CD4-positive, alpha-beta T cell treated with Interleukin-2 at 100 ng/mL for 4 hours (primary cell): ENCODE results near the gene RDH16.
"Not testable (repeated sequence)": the region's sequence is repeated elsewhere in the genome, so short reads cannot be mapped to it uniquely, and the experiment has no call there.

ENCODE experiments used
- DNase-seq: peaks from one replicate; pipeline ENCODE4 v3.0.0-alpha.2; 2020; ENCODE audit warnings: low spot score

RDH16 gene

DNA sequence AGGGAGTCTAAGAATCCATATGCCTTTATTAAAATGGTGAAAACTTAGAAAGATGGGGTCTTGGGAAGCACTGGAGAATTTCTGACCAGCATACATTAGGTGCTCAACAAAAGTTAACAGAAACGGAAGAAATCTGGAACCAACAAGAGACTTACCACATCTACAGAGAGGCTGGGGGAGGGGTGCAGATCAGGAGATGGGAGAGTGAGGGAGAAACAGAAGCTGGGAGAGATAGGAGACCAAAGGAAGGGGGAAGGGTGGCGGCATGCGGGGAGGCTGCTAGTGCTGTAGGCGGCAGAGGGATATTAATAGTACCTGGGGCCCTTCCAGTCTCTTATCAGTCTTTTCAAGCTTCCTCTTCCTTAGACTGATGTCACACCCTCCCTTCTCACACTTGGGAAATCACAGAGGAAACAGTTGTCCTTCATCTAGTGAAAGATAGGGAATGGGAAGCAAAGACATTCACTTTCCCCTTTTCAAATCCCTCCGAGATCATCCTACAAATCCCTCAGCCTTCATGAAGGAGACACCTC lies 30.9 kb upstream of the RDH16 start:
- DNase-seq, result no peak

DNA sequence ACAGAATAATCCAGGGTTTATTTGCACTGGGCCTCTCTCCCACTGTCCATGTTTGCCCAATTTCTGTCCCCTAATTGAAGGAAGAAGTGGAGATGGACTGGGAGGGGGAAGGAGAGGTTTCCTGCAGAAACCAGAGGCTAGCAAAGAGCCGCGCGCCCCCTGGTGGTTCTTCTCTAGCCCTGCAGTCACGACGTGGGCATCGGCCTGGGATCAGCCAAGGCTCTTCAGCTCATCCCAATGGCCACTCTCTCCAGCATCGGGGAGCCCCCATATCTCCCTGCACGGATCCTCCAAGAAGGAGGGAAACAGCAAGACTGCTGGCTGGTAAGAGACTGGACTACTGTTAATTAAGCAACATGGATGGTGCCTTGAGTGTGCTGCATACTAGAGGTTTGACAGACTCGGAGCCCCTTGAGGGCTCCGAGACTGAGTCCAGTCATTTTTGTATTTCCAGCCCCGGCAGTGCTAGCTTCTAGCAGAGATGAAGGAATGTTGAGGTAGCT lies 30.2 kb upstream of the RDH16 start:
- peak; percentile 68 for DNase-seq

DNA sequence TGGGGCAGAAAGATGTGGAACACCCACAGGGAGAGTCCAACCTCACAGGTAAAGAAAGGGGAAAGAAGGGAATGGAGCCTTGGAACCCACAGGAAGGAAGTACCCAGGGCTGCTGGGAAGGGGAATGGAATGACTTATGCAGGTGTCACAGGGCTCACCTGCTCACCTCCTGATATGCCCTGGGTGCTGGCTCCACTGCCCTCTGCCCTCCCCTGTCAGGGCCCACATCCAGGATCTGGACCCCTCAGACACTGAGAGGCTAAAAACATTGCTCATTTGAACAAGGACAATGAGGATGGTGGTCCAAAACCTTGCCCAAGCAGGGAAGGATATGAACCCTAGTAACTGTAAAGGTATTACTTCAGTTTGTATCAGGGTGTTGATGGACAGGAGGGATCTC lies 29.6 kb upstream of the RDH16 start:
- no peak for DNase-seq

DNA sequence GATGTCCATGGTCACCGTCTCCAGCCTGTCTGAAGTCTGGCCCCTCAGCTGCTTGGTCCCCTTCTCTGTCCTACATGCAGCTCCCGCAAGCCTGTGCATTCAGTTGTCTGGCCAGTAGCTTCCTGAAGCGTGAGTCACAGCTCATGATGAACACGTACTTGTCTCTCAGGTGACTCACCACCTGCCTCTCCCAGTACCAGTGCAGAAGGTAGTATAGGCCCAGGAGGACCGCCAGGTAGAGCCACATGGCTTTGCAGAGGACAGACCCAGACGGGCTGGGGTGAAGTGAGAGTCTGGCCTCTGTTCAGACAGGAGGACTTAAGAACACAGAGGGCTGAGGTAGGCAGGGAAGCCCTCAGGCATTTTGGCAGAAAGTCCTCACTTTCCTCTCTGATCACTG lies 28.3 kb upstream of the RDH16 start:
- not testable (repeated sequence) for DNase-seq

DNA sequence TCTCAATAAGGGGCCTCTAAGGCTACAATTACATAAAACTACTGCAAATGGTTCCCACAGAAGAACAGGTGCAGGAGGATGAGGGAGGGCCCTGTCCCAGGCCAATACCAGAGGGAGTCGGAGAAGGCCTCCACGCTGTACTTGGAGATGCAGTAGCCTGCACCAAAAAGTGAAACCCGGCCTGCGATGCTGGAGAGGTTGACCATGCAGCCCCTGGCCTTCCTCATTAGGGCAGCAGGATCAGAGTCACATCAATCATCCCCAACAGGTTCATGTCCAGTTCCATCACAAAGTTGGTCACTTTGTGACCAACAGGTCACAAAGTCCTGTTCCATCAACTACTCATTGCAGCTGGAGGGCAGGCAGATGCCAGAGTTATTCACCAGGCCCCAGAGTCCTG lies 26.0 kb upstream of the RDH16 start:
- DNase-seq, result no peak

DNA sequence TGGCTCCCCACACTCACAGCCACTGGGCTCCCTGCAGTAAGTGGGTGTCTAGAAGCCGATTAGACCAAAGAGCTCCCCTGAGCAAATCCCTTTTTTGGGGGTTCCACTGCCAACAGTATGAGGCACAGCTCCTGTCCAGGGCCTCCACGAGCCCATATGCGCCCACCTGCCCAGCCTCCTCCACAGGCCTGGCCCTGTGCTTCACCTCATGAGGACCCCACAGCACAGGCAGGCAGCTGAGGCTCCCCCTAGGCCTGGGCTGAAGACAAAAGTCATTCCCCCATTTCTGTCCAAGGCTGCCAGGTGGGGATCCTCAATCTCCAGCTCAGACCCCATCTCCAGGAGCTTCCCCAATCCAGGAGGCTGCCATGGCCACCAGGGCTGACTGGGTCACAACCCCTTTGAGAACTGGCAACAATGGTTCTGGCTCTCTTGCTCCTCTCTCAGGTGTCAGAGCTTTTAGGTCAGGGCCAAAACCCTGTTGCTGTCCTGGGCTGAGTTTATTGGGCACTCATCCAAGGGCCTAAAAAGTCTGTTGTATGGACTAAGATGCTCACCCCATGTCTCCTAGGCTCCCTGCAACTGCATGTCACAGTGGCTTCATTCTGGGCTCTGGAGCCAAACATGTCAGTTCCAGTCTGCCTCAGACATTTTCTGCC lies 25.3 kb upstream of the RDH16 start:
- DNase-seq, result not testable (repeated sequence)

DNA sequence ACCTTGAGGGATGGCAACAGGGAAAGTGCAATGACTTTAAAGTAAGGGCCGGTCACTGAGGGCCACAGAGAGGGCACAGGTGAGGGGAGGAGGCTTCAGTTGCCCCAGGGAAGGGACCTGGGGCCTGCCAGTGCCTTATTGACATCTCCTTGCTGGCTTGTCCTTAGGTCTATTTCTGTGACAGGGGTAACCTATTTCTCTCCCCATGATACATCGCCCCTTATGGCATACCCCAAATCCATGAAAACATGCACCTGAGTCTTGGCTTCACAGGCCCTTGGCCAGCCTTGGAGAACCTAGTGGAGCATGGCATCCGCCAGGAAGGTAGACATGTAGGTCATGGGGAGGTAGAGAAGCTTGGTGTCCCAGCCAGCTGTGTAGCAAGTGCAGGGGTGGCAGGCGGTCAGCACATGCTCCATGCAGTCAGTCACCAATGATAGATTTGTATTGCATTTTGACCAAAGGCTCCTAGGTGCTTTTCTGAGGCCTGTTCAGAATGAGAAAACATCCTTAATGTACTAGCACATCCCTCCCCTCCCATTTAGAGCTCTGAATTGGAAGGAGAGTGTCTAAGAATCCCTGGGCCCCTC lies 23.6 kb upstream of the RDH16 start:
- DNase-seq, result no peak

DNA sequence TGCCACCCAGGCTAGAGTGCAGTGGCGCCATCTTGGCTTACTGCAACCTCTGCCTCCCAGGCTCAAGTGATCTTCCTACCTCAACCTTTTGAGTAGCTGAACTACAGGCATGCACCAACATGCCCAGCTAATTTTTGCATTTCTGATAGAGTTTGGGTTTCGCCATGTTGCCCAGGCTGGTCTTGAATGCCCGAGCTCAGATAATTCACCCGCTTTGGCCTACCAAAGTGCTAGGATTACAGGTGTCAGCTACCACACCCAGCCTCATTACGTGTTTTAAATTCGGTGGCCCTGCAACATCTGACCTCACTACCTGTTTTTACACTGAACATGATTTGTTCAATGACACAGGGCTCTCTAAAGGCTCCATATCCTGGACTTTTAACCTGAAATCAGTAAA lies 22.9 kb upstream of the RDH16 start:
- DNase-seq, result no peak

DNA sequence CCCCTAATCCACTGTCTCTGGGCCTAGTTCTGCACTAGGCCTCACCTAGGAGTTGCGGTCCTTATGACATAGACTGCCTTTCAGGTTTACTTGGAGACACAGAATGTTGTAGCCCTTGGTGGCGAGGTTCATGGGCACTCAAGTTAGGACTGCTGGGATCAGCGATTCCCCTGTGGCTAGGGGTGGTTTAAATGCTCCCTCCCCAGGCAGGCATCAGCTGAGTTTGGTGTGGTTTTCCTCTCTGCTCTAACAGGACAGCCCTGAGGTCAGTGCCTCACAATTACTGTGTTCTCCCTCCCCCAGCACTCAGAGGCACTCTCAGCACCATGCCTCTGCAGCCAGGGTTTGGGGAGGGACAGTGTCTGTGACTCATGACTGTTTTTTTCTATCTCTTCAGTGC lies 22.2 kb upstream of the RDH16 start:
- DNase-seq, result no peak

DNA sequence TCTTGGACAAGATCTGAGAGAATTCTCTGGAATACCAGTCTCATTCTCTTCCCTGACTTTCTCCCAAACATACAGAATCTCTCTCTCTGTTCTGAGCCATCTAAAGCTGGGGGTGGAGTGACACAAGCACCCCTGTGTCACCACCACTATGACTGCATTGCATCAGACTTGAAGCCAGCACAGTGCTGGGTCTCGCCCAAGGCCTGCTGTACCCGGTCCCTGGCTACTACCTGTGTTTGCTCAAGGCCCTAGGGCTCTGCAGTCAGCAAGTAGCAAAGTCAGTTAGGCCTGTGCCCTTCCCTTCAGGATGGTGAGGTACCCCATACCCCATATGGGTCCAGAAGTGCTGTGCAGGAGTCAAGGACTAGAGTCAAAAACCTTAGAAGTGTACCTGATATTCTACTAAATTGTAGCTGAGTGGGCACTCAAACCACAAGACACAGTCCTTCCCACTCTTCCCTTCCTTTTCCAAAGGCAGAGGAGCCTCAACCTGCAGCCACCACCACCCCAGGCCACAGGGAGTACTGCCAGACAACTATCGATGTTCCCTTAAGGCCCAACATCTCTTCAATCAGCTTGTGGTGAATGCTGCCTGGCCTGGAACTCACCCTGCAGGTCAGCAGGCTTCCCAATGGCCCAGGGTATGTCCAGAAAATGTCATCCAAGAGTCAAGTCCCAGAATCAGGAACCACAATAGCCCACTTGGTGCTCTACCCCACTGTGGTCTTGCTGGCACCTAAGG lies 21.2 kb upstream of the RDH16 start:
- no peak for DNase-seq

DNA sequence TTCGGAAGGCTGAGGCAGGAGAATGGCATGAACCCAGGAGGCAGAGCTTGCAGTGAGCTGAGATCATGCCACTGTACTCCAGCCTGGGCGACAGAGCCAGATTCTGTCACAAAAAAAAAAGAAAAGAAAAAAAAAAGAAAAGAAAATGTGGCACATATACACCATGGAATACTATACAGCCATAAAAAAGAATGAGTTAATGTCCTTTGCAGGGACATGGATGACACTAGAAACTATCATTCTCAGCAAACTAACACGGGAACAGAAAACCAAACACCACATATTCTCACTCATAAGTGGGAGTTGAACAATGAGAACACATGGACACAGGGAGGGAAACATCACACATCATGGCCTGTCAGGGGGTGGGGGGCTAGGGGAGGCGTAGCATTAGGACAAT lies 20.0 kb upstream of the RDH16 start:
- not testable (repeated sequence) for DNase-seq

DNA sequence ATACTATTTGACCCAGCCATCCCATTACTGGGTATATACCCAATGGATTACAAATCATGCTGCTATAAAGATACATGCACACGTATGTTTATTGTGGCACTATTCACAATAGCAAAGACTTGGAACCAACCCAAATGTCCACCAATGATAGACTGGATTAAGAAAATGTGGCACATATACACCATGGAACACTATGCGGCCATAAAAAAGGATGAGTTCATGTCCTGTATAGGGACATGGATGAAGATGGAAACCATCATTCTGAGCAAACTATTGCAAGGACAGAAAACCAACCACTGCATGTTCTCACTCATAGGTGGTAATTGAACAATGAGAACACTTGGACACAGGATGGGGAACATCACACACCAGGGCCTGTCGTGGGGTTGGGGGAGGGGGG lies 16.8 kb upstream of the RDH16 start:
- not testable (repeated sequence) for DNase-seq

DNA sequence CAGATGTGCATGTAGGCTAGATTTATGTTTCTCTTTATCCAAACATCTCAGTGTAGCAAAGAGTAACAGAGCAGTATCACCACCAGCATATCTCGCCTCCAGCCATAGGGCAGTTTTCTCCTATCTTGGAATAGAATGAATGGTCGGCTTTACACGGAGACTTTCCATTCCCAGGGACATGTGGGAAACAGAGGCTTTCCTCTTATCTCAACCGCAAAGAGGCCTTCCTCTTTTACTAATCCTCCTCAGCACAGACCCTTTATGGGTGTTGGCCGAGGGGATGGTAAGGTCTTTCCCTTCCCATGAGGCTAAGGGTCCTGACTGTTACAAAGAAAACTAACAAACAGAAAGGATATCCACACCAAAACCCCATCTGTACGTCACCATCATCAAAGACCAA lies 11.5 kb upstream of the RDH16 start:
- DNase-seq, result not testable (repeated sequence)

DNA sequence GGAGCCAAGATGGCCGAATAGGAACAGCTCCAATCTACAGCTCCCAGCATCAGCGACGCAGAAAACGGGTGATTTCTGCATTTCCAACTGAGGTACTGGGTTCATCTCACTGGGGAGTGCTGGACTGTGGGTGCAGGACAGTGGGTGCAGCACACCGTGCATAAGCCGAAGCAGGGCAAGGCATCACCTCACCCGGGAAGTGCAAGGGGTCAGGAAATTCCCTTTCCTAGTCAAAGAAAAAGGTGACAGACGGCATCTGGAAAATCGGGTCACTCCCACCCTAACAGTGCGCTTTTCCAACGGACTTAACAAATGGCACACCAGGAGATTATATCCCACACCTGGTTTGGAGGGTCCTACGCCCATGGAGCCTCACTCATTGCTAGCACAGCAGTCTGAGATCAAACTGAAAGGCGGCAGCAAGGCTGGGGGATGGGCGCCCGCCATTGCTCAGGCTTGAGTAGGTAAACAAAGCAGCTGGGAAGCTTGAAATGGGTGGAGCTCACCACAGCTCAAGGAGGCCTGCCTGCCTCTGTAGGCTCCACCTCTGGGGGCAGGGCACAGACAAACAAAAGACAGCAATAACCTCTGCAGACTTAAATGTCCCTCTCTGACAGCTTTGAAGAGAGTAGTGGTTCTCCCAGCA lies 8.7 kb upstream of the RDH16 start:
- DNase-seq, result not testable (repeated sequence)

DNA sequence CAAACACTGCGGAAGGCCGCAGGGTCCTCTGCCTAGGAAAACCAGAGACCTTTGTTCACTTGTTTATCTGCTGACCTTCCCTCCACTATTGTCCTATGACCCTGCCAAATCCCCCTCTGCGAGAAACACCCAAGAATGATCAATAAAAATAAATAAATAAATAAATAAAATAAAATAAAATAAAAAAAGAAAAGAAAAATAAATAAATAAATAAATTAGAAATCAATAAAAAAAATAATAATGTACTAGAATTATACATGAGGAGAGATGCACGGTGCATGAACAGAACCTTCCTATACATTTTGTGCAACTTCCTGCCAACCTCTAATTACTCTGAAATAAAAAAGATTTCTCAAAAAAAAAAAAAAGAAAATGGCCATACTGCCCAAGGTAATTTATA lies 7.7 kb upstream of the RDH16 start:
- not testable (repeated sequence) for DNase-seq

DNA sequence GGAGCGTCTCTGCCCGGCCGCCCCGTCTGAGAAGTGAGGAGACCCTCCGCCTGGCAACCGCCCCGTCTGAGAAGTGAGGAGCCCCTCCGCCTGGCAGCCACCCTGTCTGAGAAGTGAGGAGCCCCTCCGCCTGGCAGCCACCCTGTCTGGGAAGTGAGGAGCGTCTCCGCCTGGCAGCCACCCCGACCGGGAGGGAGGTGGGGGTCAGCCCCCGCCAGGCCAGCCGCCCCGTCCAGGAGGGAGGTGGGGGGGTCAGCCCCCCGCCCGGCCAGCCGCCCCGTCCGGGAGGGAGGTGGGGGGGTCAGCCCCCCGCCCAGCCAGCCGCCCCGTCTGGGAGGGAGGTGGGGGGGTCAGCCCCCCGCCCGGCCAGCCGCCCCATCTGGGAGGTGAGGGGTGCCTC lies 6.1 kb upstream of the RDH16 start:
- DNase-seq, result not testable (repeated sequence)

DNA sequence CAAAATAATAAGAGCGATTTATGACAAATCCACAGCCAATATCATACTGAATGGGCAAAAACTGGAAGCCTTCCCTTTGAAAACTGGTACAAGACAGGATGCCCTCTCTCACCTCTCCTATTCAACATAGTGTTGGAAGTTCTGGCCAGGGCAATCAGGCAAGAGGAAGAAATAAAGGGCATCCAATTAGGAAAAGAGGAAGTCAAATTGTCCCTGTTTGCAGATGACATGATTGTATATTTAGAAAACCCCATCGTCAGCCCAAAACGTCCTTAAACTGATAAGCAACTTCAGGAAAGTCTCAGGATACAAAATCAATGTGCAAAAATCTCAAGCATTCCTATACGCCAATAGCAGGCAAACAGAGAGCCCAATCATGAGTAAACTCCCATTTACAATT lies 4.8 kb upstream of the RDH16 start:
- not testable (repeated sequence) for DNase-seq

DNA sequence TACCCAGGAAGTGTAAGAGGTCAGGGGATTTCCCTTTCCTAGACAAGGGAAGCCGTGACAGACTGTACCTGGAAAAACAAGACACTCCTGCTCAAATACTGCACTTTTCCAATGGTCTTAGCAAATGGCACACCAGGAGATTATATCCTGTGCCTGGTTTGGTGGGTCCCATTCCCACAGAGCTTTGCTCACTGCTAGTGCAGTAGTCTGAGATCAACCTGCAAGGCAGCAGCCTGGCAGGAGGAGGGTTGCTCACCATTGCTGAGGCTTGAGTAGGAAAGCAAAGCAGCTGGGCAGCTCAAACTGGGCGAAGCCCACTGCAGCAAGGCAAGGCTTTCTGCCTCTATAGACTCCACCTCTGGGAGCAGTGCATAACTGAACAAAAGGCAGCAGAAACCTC lies 1.0 kb upstream of the RDH16 start:
- DNase-seq, result no peak

DNA sequence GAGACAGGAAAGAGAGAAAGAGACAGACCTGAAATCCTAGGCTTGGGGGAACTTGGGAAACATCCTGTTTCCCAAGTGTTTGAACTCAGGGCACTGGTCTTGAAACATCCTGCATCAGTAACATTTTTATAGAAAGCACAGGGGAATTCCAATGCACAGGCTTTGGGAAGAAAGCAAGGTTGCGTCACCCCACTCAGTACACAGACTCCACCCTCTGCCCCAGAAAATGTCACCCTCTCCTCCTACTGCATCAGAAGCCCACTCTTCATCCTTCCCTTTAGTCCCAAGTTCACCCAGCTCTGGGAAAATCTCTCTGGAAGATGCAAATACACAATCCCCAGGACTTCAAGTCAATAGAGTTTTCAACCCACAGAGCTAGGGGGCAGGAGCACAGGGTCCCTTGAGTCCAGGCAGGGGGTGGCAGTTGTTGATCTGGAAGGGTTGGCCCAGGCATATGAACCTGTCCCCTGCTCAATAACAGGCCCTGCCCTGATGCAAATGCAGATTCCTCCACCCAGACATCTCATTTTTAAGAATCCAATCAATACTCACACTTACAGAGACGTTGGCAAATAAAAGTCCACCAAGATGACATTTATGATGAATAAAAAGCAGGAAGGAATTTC lies 1.7 kb downstream of the RDH16 start:
- no peak for DNase-seq

DNA sequence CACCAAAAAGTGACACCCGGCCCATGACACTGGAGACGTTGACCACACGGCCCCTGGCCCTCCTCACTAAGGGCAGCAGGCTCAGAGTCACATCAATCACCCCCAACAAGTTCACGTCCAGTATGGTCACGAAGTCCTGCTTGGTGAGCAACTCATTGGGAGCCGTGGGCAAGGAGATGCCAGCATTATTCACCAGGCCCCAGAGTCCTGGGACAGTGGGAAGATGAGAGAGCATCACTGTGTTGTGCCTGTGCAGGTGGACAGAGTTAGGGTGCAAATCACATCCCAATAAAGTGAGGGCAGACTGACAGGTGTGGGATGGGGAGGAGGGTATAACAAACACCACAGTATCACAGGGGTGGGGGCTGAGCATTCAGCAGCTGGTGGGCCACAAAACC lies 2.5 kb downstream of the RDH16 start:
- DNase-seq, result no peak

DNA sequence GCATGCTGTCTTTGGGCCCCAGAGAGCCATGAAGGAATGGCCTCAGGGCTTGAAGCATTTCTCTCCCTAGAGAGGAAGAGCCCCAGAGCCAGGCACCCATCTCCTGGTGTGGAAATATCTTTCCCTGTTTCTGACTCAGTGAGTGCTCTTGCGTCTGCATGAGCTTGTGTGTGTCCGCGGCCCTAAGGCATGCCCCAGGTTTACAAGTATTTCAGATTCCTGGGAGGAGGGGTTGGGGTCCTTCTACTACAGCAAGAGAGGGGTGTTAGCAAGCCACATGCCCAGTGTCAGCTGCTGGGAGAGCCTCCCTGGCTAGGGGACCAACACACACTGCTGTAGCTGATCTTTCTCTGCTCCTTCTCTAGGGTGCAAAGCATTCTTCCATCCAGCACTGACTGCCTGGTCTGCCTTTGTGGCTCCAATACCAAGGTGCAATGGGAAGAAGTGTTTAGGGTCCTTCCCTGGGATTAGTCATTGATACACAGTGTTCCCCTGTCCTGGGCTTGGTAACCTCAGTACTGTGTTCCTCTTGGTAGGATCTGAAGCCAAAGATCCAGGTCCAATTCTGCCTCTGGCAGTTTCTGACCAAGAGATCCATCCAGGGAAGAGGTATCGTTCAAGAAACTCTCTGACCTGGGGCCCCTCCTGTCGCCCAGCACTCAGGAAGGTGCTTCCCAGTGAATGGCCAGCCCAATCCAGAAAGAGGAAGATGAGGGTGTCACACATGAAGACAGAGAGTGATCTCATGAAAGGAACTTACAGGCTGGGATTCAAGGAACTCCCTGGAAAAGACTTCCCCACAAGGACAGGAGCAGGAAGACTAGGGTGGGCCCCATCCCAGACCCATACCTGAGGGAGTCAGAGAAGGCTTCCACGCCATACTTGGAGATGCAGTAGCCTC lies 3.1 kb downstream of the RDH16 start:
- DNase-seq, result no peak
